SU-DHL-6 (cell line): Measurements from ENCODE around the gene MESD.

Experiments
- H2AFZ ChIP-seq: fragments of 200-600 bp; sonication (generic); 2 replicates; pipeline ENCODE4 v1.6.1; 2014; ENCODE audit warnings: low read depth, mild to moderate bottlenecking, moderate library complexity, mixed read lengths, antibody characterized with exemption, low read length; ENCODE audit not compliant: severe bottlenecking
- H3F3A ChIP-seq: fragments of 200-600 bp; shearing (Covaris generic); 2 replicates; pipeline ENCODE4 v1.6.0; 2016; ENCODE audit warnings: antibody characterized with exemption, mild to moderate bottlenecking; ENCODE audit not compliant: insufficient read depth
- H3K27ac ChIP-seq: fragments of 200-600 bp; sonication (generic); 2 replicates; pipeline ENCODE4 v1.5.1; 2016; ENCODE audit warnings: low read depth, mild to moderate bottlenecking, low read length, moderate library complexity, mixed read lengths
- H3K27me3 ChIP-seq: fragments of 200-600 bp; sonication (generic), shearing (Covaris generic); 2 replicates; pipeline ENCODE4 v1.6.0; 2014; ENCODE audit warnings: mild to moderate bottlenecking, low read length
- H3K36me3 ChIP-seq: fragments of 200-600 bp; sonication (generic); 2 replicates; pipeline ENCODE4 v1.6.1; 2014; ENCODE audit warnings: mild to moderate bottlenecking, low read length, mixed read lengths
- H3K4me2 ChIP-seq: fragments of 300-600, 200-600 bp; shearing (Covaris generic), sonication (generic); 2 replicates; pipeline ENCODE4 v1.6.0; 2014; ENCODE audit warnings: low read length, low read depth, mild to moderate bottlenecking; ENCODE audit not compliant: poor library complexity, severe bottlenecking
- H3K4me3 ChIP-seq: fragments of 200-600 bp; sonication (generic); 2 replicates; pipeline ENCODE4 v1.5.1; 2014; ENCODE audit warnings: antibody characterized with exemption, low read length, mild to moderate bottlenecking, mixed read lengths; ENCODE audit not compliant: insufficient read depth, poor library complexity, severe bottlenecking
- H3K79me2 ChIP-seq: fragments of 200-600 bp; sonication (generic); 2 replicates; pipeline ENCODE4 v1.6.1; 2014; ENCODE audit warnings: mild to moderate bottlenecking, low read length, moderate library complexity; ENCODE audit not compliant: insufficient read depth
- H3K9ac ChIP-seq: fragments of 200-600 bp; sonication (generic); 2 replicates; pipeline ENCODE4 v1.7.0; 2014; ENCODE audit warnings: mild to moderate bottlenecking, low read length
- H3K9me2 ChIP-seq: fragments of 200-600 bp; sonication (generic); replicated peaks from 2 replicates; pipeline ENCODE4 v1.6.1; 2014; ENCODE audit warnings: low read length; ENCODE audit not compliant: insufficient read depth
- H3K9me3 ChIP-seq: fragments of 200-600 bp; sonication (generic); 2 replicates; pipeline ENCODE4 v1.6.1; 2014; ENCODE audit warnings: low read length, mixed read lengths; ENCODE audit not compliant: insufficient read depth
- H4K20me1 ChIP-seq: fragments of 200-600 bp; sonication (generic); 2 replicates; pipeline ENCODE4 v1.6.1; 2014; ENCODE audit warnings: low read depth, mild to moderate bottlenecking, antibody characterized with exemption, low read length, moderate library complexity, mixed read lengths
- CTCF ChIP-seq: fragments of 200-600 bp; sonication (generic); IDR thresholded peaks from one replicate; pipeline ENCODE4 v1.5.1; 2017; ENCODE audit warnings: antibody characterized with exemption, mild to moderate bottlenecking, low read length, moderate library complexity; ENCODE audit not compliant: insufficient read depth, poor library complexity, severe bottlenecking
- EZH2phosphoT487 ChIP-seq: fragments of 200-600 bp; sonication (generic), shearing (Covaris generic); conservative IDR thresholded peaks from 2 replicates; pipeline ENCODE4 v1.6.1; 2018; ENCODE audit warnings: mild to moderate bottlenecking, antibody characterized with exemption, low read length, moderate library complexity, mixed read lengths

MESD gene

GRCh38 chr15:81000144-81000623 lies 10.6 kb upstream of the MESD start:
- Histone ChIP-seq H3K9me2 (no peaks in the 10 kb centered on the region), H3K4me2 (peak overlapping the region; percentile 78), H3K36me3 (peaks cover 10% of the 10 kb centered on the region; the same call in 1 of the 2 replicates), H2AFZ (peak overlapping the region; percentile 21), H4K20me1 (peaks cover 9% of the 10 kb centered on the region; the same call in 1 of the 2 replicates), H3F3A (peaks cover 33% of the 10 kb centered on the region), H3K9me3 (no peaks in the 10 kb centered on the region), H3K4me3 (peak overlapping the region; percentile 62), H3K9ac (peak overlapping the region; percentile 73), H3K27me3 (no peaks in the 10 kb centered on the region), H3K79me2 (peaks cover 36% of the 10 kb centered on the region), H3K27ac (peak overlapping the region; percentile 65)
- TF ChIP-seq CTCF (no peak), EZH2phosphoT487 (no peak)

- peak overlapping the region; percentile 21 for H2AFZ ChIP-seq
- H3K36me3 ChIP-seq: peaks cover 10% of the 10 kb centered on the region; the same call in 1 of the 2 replicates
- no peaks in the 10 kb centered on the region for H3K9me3 ChIP-seq
- H3K9me2 ChIP-seq: no peaks in the 10 kb centered on the region
- peak overlapping the region; percentile 78 for H3K4me2 ChIP-seq
- H3K4me3 ChIP-seq: peak overlapping the region; percentile 62
- no peaks in the 10 kb centered on the region for H3K27me3 ChIP-seq
- H4K20me1 ChIP-seq: peaks cover 9% of the 10 kb centered on the region; the same call in 1 of the 2 replicates
- TF ChIP-seq CTCF: no peak
- TF ChIP-seq EZH2phosphoT487: no peak
- H3K9ac ChIP-seq: peak overlapping the region; percentile 73
- peaks cover 31% of the 10 kb centered on the region for H3K79me2 ChIP-seq
- H3K27ac ChIP-seq: peak overlapping the region; percentile 65
- H3F3A ChIP-seq: peaks cover 27% of the 10 kb centered on the region
Observed at GRCh38 chr15:80999623-81000036, 10.0 kb upstream of the MESD start.

GRCh38 chr15:80998251-80998650 lies 8.6 kb upstream of the MESD start:
- no peak overlapping the region for H3K27ac ChIP-seq
- H3K4me2 ChIP-seq: no peak overlapping the region

More at GRCh38 chr15:80998251-80998650, 8.6 kb upstream of the MESD start:
- H3K79me2 ChIP-seq: peaks cover 17% of the 10 kb centered on the region
- H3K9me3 ChIP-seq: no peaks in the 10 kb centered on the region
- no peak overlapping the region for H2AFZ ChIP-seq
- no peak for TF ChIP-seq CTCF
- TF ChIP-seq EZH2phosphoT487: no peak
- H4K20me1 ChIP-seq: no peaks in the 10 kb centered on the region
- H3F3A ChIP-seq: peaks cover 23% of the 10 kb centered on the region
- H3K9ac ChIP-seq: no peak overlapping the region
- H3K36me3 ChIP-seq: no peaks in the 10 kb centered on the region
- no peaks in the 10 kb centered on the region for H3K9me2 ChIP-seq
- no peak overlapping the region for H3K4me3 ChIP-seq
- no peaks in the 10 kb centered on the region for H3K27me3 ChIP-seq
